Gastroesophageal sphincter (tissue), 4 donors: ENCODE measurements around the gene NPLOC4. TPM values are rescaled to one million over a fixed set of nuclear protein-coding genes. Genes with fewer than 3 reads are reported as not detected.

Source experiments
- ATAC-seq: fragments of 150-250 bp; one replicate; pipeline ENCODE4 v1.9.1; 2016; ENCODE audit warnings: mild to moderate bottlenecking, moderate library complexity
- H3K27ac ChIP-seq, 4 donors: fragments of 200-600 bp; sonication (generic) in 3 of 4; 1 replicate in 3 of 4; 2 replicates in 1 of 4; pipeline ENCODE4 v1.5.1; 2016 to 2019
- H3K27me3 ChIP-seq: fragments of 200-600 bp; sonication (generic); one replicate; pipeline ENCODE4 v1.5.1; 2019
- H3K36me3 ChIP-seq, 2 donors: fragments of 200-600 bp; sonication (generic); one replicate each; pipeline ENCODE4 v1.5.1; 2019; ENCODE audit warnings: control low read depth in 1 of 2
- H3K4me1 ChIP-seq, 3 donors: fragments of 200-600 bp; sonication (generic); 1 replicate in 2 of 3; 2 replicates in 1 of 3; pipeline ENCODE4 v1.5.1; 2016 to 2019; ENCODE audit warnings: control low read depth in 2 of 3
- H3K4me3 ChIP-seq, 2 donors: fragments of 200-600 bp; sonication (generic); one replicate each; pipeline ENCODE4 v1.5.1; 2019; ENCODE audit warnings: mild to moderate bottlenecking in 1 of 2, moderate library complexity in 1 of 2
- H3K9me3 ChIP-seq, 3 donors: fragments of 200-600 bp; sonication (generic); one replicate each; pipeline ENCODE4 v1.5.1; 2017 to 2019; ENCODE audit warnings: control low read depth in 2 of 3
- CTCF ChIP-seq, 4 experiments: fragments of 200-600 bp in 2 of 4; fragments of 450-650 bp in 2 of 4; sonication (generic) in 1 of 4; IDR thresholded peaks; one replicate each; pipeline ENCODE4 v1.5.1; 2017 to 2019; ENCODE audit warnings: antibody characterized with exemption in 4 of 4, mild to moderate bottlenecking in 2 of 4, moderate library complexity in 2 of 4
- EP300 ChIP-seq: sonication (generic); formaldehyde crosslinking; IDR thresholded peaks from one replicate; pipeline ENCODE4 v1.6.1; 2017; ENCODE audit warnings: antibody characterized with exemption, mild to moderate bottlenecking
- POLR2A ChIP-seq, 2 donors: fragments of 450-650 bp; IDR thresholded peaks; one replicate each; pipeline ENCODE4 v1.6.1; 2017; ENCODE audit warnings: antibody characterized with exemption in 2 of 2, mild to moderate bottlenecking in 2 of 2, moderate library complexity in 1 of 2
- POLR2AphosphoS5 ChIP-seq: sonication (generic); formaldehyde crosslinking; IDR thresholded peaks from one replicate; pipeline ENCODE4 v1.6.1; 2017; ENCODE audit warnings: antibody characterized with exemption
- WGBS, 2 donors: methylation state at CpG; one replicate each; pipeline ENCODE4 v1.1.5; 2018; ENCODE audit warnings: low coverage in 1 of 2; 5-methylcytosine and 5-hydroxymethylcytosine counted together
- total RNA-seq, 4 donors: library from RNA; depleted of rRNA; stranded (reverse); fragments of >200 nt; gene quantifications; one replicate each; pipeline ENCODE4 v1.1.0, GENCODE V29; 2016

Gene NPLOC4
- total RNA-seq, 4 donors from 2014 or later = 49.5 to 83.8 (median 58.0) TPM

- TF ChIP-seq POLR2AphosphoS5 (no peak), CTCF (IDR thresholded peaks at IDR 0.05) (no peak), POLR2A (IDR thresholded peaks at IDR 0.05) (no peak), EP300 (no peak)
- Histone ChIP-seq H3K9me3 (no peaks in the 10 kb centered on the region), H3K4me3 (no peak overlapping the region), H3K4me1 (peaks cover 0 to 16% (median 5%) of the 10 kb centered on the region in 3 donors), H3K27me3 (no peaks in the 10 kb centered on the region), H3K36me3 (peaks cover 0 to 94% of the 10 kb centered on the region in 2 donors), H3K27ac (no peak overlapping the region)
- 88 to 100% methylated on average over 1 of the region's 10 CpGs for WGBS, 2 donors
- no peak for ATAC-seq
Measured at GRCh38 chr17:81578038-81578441, 58.9 kb downstream of the NPLOC4 start.

GRCh38 chr17:81577278-81578000 is 59.5 kb downstream of the NPLOC4 start:
- TF ChIP-seq POLR2A (IDR thresholded peaks at IDR 0.05) = no peak
- no peak for TF ChIP-seq POLR2AphosphoS5
- no peak for TF ChIP-seq CTCF (IDR thresholded peaks at IDR 0.05)
- TF ChIP-seq EP300 = no peak
- WGBS, 2 donors = 72% methylated on average over 4 to 11 of the region's 11 CpGs
- Histone ChIP-seq H3K9me3 (no peaks in the 10 kb centered on the region), H3K4me1 (peaks cover 0 to 16% (median 5%) of the 10 kb centered on the region in 3 donors), H3K36me3 (peaks cover 0 to 89% of the 10 kb centered on the region in 2 donors), H3K27me3 (no peaks in the 10 kb centered on the region), H3K4me3 (no peak overlapping the region), H3K27ac (no peak overlapping the region)
- ATAC-seq = no peak

GRCh38 chr17:81576621-81577277 is 60.2 kb downstream of the NPLOC4 start:
- no peak for TF ChIP-seq POLR2AphosphoS5
- TF ChIP-seq CTCF (IDR thresholded peaks at IDR 0.05) = no peak
- no peak for TF ChIP-seq POLR2A (IDR thresholded peaks at IDR 0.05)
- no peak for TF ChIP-seq EP300
- peaks cover 0 to 16% (median 5%) of the 10 kb centered on the region in 3 donors for H3K4me1 ChIP-seq
- H3K36me3 ChIP-seq = peaks cover 0 to 89% of the 10 kb centered on the region in 2 donors
- no peaks in the 10 kb centered on the region for H3K9me3 ChIP-seq
- H3K27me3 ChIP-seq = no peaks in the 10 kb centered on the region
- 59 to 62% methylated on average over 8 to 13 of the region's 17 CpGs for WGBS, 2 donors
- no peak for ATAC-seq
- no peak overlapping the region for H3K4me3 ChIP-seq
- no peak overlapping the region for H3K27ac ChIP-seq

- 84 to 91% methylated on average over 3 of the region's 3 CpGs for WGBS, 2 donors
- no peaks in the 10 kb centered on the region for H3K9me3 ChIP-seq
- H3K4me1 ChIP-seq = peaks cover 0 to 16% (median 5%) of the 10 kb centered on the region in 3 donors
- TF ChIP-seq POLR2AphosphoS5 (no peak), CTCF (IDR thresholded peaks at IDR 0.05) (no peak), POLR2A (IDR thresholded peaks at IDR 0.05) (no peak), EP300 (no peak)
- no peaks in the 10 kb centered on the region for H3K27me3 ChIP-seq
- H3K36me3 ChIP-seq = peaks cover 0 to 91% of the 10 kb centered on the region in 2 donors
- no peak overlapping the region for H3K4me3 ChIP-seq
- H3K27ac ChIP-seq = no peak overlapping the region
- no peak for ATAC-seq
Measured at GRCh38 chr17:81575836-81576235, 61.1 kb downstream of the NPLOC4 start.

GRCh38 chr17:81574643-81574956 is 62.3 kb downstream of the NPLOC4 start:
- TF ChIP-seq CTCF (IDR thresholded peaks at IDR 0.05) (no peak), EP300 (no peak), POLR2AphosphoS5 (no peak), POLR2A (IDR thresholded peaks at IDR 0.05) (no peak)
- Histone ChIP-seq H3K27ac (no peak overlapping the region), H3K36me3 (peaks cover 0 to 91% of the 10 kb centered on the region in 2 donors), H3K27me3 (no peaks in the 10 kb centered on the region), H3K4me1 (peaks cover 0 to 16% (median 5%) of the 10 kb centered on the region in 3 donors), H3K4me3 (no peak overlapping the region), H3K9me3 (no peaks in the 10 kb centered on the region)
- ATAC-seq = no peak
- WGBS, 2 donors = 81% methylated on average over 3 of the region's 8 CpGs; no CpG with 5 or more reads in 1 of the 2 donors
